Tibial artery (tissue), 4 donors: Measurements from ENCODE around the gene DLK1.

Experiments used
- DNase-seq, 2 donors: peaks; one replicate each; pipeline ENCODE4 v3.0.0-alpha.2; 2019
- H3K27ac ChIP-seq, 2 donors: fragments of 200-600 bp; sonication (generic) in 1 of 2; 1 replicate in 1 of 2; 2 replicates in 1 of 2; pipeline ENCODE4 v1.5.1; 2018 to 2019; ENCODE audit warnings: mild to moderate bottlenecking in 1 of 2
- H3K27me3 ChIP-seq, 2 donors: fragments of 200-600 bp; sonication (generic) in 1 of 2; one replicate each; pipeline versions ENCODE4 v1.5.1 to v1.6.0; 2016 to 2019
- H3K36me3 ChIP-seq, 3 donors: fragments of 200-600 bp; sonication (generic) in 2 of 3; one replicate each; pipeline ENCODE4 v1.5.1; 2016 to 2019; ENCODE audit warnings: mild to moderate bottlenecking in 2 of 3
- H3K4me1 ChIP-seq, 4 donors: fragments of 200-600 bp; sonication (generic) in 2 of 4; 1 replicate in 3 of 4; 2 replicates in 1 of 4; pipeline ENCODE4 v1.5.1; 2016 to 2019
- H3K4me3 ChIP-seq, 2 donors: fragments of 200-600 bp; sonication (generic) in 1 of 2; 1 replicate in 1 of 2; 2 replicates in 1 of 2; pipeline ENCODE4 v1.5.1; 2018 to 2019; ENCODE audit warnings: mild to moderate bottlenecking in 2 of 2
- H3K9me3 ChIP-seq, 3 donors: fragments of 200-600 bp; sonication (generic) in 1 of 3; one replicate each; pipeline ENCODE4 v1.5.1; 2016 to 2019
- CTCF ChIP-seq, 2 experiments: fragments of 200-600 bp in 1 of 2; fragments of 450-650 bp in 1 of 2; IDR thresholded peaks; one replicate each; pipeline ENCODE4 v1.5.1; 2017 to 2019; ENCODE audit warnings: antibody characterized with exemption in 2 of 2, mild to moderate bottlenecking in 1 of 2, moderate library complexity in 1 of 2
- intact Hi-C: fragments of 100-400 bp; cut with DNase I; formaldehyde crosslinking; loops from one replicate; pipeline ENCODE4 v1.15.0; 2023; ENCODE audit warnings: low total_unique reads

Gene DLK1

GRCh38 chr14:100765296-100765695 lies 38.6 kb downstream of the DLK1 start:
- intact Hi-C loops = no loop called here
- Histone ChIP-seq H3K4me3 (no peak overlapping the region), H3K9me3 (no peaks in the 10 kb centered on the region), H3K27ac (no peak overlapping the region), H3K27me3 (no peaks in the 10 kb centered on the region), H3K4me1 (no peaks in the 10 kb centered on the region), H3K36me3 (no peaks in the 10 kb centered on the region)
- DNase-seq = peak in 1 of 2 donors; percentile 34
- TF ChIP-seq CTCF (IDR thresholded peaks at IDR 0.05) = no peak

- Histone ChIP-seq H3K9me3 (peaks cover 0 to 4% (median 0%) of the 10 kb centered on the region in 3 donors), H3K4me3 (no peak overlapping the region), H3K27ac (no peak overlapping the region), H3K27me3 (no peaks in the 10 kb centered on the region), H3K4me1 (no peaks in the 10 kb centered on the region), H3K36me3 (no peaks in the 10 kb centered on the region)
- DNase-seq = peak in 1 of 2 donors; percentile 34
- no peak for TF ChIP-seq CTCF (IDR thresholded peaks at IDR 0.05)
- intact Hi-C loops = no loop called here
These were observed 39.3 kb downstream of the DLK1 start for GRCh38 chr14:100765991-100766390.

- no peak overlapping the region for H3K27ac ChIP-seq
- no peaks in the 10 kb centered on the region for H3K4me1 ChIP-seq
- peak in 1 of 2 donors; percentile 44 for DNase-seq
- intact Hi-C loops = no loop called here
- no peak for TF ChIP-seq CTCF (IDR thresholded peaks at IDR 0.05)
- H3K27me3 ChIP-seq = no peaks in the 10 kb centered on the region
- H3K4me3 ChIP-seq = no peak overlapping the region
- H3K36me3 ChIP-seq = no peaks in the 10 kb centered on the region
- H3K9me3 ChIP-seq = peaks cover 0 to 7% (median 0%) of the 10 kb centered on the region in 3 donors
These were observed 40.5 kb downstream of the DLK1 start for GRCh38 chr14:100767003-100767787.

- no peak overlapping the region for H3K4me3 ChIP-seq
- no peaks in the 10 kb centered on the region for H3K36me3 ChIP-seq
- H3K27me3 ChIP-seq = peaks cover 0 to 1% of the 10 kb centered on the region in 2 donors
- intact Hi-C loops = no loop called here
- DNase-seq = peak in 1 of 2 donors; percentile 46
- no peak overlapping the region for H3K27ac ChIP-seq
- peaks cover 0 to 7% (median 0%) of the 10 kb centered on the region in 3 donors for H3K9me3 ChIP-seq
- no peak for TF ChIP-seq CTCF (IDR thresholded peaks at IDR 0.05)
- no peaks in the 10 kb centered on the region for H3K4me1 ChIP-seq
These were observed 41.3 kb downstream of the DLK1 start for GRCh38 chr14:100767788-100768536.

GRCh38 chr14:100769035-100769939 lies 42.6 kb downstream of the DLK1 start:
- H3K27ac ChIP-seq = no peak overlapping the region
- peak in 1 of 2 donors; percentile 48 for DNase-seq
- no peaks in the 10 kb centered on the region for H3K4me1 ChIP-seq
- no peak overlapping the region for H3K4me3 ChIP-seq
- H3K9me3 ChIP-seq = peaks cover 0 to 7% (median 0%) of the 10 kb centered on the region in 3 donors
- no peaks in the 10 kb centered on the region for H3K36me3 ChIP-seq
- peaks cover 0 to 9% of the 10 kb centered on the region in 2 donors for H3K27me3 ChIP-seq
- intact Hi-C loops = no loop called here
- no peak for TF ChIP-seq CTCF (IDR thresholded peaks at IDR 0.05)
